Testis (tissue), 2 donors: ENCODE data around the gene ZNF263.

Experiments used
- POLR2A ChIP-seq: fragments of 450-650 bp; IDR thresholded peaks from one replicate; pipeline ENCODE4 v1.6.1; 2017; ENCODE audit warnings: antibody characterized with exemption, mild to moderate bottlenecking, moderate library complexity
- TF ChIP-seq, protein P1 (sequence below), 3 experiments: fragments of 450-650 bp in 2 of 3; fragments of 200-600 bp in 1 of 3; sonication (generic) in 1 of 3; IDR thresholded peaks; one replicate each; pipeline ENCODE4 v1.5.1; 2016 to 2019; ENCODE audit warnings: antibody characterized with exemption in 3 of 3, mild to moderate bottlenecking in 2 of 3, moderate library complexity in 1 of 3

DNA sequence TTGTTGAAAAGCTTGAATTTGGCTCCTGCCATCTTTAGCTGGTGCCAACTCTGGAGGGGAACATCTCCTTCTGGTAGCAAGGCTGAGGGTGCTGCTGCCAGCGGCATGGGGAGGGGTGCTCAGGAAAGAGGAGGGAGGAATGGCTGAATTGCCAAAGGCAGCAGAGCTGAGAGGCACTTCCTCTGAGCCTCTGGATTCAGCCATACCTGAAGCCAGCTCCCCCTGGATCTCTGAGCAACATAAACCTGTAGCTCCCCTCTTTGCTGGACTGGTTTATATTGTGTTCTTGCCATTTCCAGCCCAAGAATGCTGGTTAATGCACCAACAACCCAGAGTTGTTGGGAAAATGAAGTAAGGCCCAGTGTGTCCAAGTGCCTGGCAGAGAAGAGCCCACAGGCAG is 34.3 kb upstream of the ZNF263 start:
- TF ChIP-seq, protein P1, sequence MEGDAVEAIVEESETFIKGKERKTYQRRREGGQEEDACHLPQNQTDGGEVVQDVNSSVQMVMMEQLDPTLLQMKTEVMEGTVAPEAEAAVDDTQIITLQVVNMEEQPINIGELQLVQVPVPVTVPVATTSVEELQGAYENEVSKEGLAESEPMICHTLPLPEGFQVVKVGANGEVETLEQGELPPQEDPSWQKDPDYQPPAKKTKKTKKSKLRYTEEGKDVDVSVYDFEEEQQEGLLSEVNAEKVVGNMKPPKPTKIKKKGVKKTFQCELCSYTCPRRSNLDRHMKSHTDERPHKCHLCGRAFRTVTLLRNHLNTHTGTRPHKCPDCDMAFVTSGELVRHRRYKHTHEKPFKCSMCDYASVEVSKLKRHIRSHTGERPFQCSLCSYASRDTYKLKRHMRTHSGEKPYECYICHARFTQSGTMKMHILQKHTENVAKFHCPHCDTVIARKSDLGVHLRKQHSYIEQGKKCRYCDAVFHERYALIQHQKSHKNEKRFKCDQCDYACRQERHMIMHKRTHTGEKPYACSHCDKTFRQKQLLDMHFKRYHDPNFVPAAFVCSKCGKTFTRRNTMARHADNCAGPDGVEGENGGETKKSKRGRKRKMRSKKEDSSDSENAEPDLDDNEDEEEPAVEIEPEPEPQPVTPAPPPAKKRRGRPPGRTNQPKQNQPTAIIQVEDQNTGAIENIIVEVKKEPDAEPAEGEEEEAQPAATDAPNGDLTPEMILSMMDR (IDR thresholded peaks at IDR 0.05), result no peak
- TF ChIP-seq POLR2A, result no peak
